Cerebellar nuclear complex (tissue), 1 donor: ENCODE data around the gene NMUR1.

ENCODE experiments used
- DNase-seq, 2 experiments: peaks; one replicate each; lab custom pipeline; 2025; lab: John Stamatoyannopoulos, UW

NMUR1 gene

DNA sequence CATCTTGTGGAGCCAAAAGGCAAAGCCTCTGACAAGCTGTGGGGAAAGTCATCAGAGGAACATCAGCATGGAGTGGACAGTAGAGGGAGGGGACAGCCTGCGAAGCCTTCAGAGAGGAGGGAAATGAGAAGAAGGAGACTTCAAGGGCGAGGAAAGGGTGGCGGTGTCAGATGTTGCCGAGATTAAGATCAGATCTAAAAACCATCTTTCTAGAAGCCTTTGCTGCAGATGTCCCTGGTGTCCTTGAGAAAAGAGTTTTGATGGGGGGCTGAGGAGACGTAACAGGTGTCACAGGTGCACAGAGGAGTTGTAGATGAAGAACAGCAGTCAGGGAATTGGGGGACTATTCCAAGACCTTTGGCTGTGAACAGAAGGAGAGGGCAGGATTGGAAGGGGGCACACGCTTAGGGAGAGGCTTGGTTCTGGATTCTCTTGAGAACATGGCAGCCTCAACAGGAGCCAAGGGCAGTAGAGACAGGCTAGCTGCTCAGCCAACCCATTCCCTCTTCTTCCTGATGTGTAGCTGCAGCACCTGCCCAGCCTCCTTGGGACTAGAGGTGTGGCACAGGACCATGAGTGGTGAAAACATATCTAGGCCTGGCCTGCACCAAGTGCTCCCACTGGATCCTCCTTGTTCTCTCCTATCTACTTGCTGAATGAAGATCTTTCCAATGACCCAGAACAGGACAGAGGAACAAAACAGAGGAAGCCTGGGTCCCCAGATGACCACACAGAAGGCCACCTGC, 43.2 kb downstream of the NMUR1 start:
- no peak for DNase-seq

DNA sequence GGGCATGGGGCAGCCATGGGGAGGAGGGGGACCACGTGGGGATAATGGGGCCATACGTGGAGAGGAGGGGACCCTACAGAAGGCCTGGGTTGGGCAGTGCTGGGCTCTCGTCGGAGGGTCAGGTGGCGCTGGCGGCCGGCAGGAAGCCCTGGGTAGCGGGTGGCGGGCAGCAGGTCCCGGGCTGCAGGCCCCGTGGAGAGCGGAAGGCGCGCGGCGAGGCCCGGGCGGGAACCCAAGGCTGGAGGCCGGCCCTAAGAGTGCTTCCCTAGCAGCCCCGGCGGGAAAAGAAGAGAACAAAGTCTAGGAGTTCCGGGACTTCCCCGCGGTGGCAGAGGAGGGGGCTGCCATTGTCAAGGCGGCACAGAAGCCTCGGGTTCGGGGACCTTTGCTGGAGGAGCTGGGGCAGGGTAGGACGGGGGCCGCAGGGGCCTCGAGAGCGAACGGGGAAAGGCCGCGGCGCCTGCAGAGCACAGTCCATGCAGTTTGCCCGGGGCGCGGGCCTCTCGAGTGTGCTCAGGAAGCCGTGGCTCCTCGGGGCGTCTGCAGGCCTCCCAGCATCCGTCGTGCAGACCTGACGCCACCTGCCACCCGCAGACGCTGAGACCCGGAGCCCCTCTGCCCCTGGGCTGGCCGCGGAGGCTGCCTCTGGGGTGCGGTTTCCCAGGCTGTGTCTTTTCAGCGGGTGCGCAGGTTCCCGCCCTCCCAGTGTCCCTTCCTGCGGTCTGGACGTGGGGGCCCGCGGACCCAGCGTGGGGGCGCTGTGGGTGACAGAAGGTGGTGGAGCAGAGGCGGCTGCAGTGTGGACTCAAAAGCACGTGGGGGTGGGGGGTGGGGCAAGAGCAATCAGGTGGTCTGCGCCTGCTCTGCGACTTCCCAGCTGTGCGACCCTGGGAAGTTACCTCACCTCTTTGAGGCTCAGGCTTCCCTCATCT, 46.6 kb downstream of the NMUR1 start:
- DNase-seq: no peak

DNA sequence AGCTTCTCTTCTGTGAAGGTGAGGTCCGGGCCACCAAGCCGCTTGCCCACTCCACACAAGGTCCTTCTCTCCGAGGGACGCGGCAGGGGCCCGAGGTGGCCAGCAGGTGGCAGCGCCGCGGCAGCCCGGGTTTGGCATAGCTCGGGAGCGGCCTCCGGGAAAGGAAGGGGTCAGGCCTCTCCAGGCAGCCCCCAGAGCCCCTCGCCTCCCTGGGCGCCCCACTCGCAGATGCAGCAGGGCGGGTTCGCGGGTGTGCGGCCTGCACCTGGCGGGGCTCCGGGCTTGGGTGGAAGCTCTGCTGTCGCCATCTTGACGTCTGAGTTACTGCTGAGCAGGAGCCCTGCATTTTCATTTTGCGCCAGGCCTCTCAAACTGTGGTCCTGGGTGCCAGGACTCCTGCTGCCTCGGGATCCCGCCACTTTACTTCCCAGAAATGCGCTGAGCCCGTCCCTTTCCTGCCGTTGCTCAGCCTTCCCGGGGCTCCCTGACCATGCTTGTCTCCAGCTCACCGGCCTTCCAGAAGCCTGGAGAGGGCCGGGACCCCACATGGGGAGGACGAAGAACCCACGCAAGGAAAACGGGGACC, 47.3 kb downstream of the NMUR1 start:
- DNase-seq: no peak

DNA sequence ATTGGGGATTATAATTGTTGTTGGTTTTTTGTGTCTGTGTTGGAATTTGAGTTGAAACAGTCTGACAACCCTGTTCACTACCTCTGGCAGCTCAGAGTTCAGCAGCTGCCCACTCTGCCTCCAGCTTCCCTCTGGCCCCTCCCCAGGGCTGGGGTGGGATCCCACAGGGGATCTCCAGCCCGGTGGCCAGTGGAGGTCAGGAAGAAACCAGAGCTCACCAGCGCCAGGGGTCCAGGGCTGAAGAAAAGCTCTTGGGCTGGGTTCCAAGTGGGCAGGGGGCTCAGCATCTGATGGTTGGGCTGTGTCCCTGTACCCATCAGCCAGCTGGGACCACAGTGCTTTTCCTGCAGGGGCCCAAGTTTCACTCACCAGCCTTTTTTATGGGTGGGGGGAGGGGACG, 49.5 kb downstream of the NMUR1 start:
- DNase-seq: no peak

DNA sequence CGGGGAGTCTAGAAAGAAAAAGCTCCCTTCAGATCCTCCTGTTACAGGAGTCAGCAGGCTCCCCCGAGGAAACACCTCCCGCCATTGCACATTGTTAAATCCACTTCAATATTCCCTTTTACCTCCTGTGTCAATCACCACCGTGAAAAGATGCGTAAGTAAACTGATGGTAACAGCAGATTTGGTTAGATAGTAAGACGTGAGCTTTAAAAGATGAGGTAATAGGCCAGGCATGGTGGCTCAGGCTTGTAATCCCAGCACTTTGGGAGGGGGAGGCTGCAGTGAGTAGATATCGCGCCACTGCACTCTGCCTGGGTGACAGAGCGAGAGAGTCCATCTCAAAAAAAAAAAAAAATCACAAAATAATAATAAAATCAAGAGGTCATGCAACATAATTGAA, 50.8 kb downstream of the NMUR1 start:
- no peak for DNase-seq

DNA sequence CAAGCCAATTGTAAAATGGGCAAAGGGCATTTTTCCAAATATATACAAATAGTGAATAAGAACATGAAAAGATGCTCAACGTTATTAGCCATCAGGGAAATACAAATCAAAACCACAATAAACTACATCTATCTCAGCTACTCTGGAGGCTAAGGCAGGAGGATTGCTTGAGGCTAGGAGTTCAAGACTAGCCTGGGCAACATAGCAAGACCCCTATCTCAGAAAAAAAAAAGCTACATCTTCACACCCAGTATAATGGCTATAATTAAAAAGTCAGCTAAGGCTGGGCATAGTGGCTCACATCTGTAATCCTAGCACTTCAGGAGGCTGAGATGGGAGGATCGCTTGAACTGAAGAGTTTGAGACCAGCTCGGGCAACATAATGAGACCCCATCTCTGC, 53.3 kb downstream of the NMUR1 start:
- no peak for DNase-seq

DNA sequence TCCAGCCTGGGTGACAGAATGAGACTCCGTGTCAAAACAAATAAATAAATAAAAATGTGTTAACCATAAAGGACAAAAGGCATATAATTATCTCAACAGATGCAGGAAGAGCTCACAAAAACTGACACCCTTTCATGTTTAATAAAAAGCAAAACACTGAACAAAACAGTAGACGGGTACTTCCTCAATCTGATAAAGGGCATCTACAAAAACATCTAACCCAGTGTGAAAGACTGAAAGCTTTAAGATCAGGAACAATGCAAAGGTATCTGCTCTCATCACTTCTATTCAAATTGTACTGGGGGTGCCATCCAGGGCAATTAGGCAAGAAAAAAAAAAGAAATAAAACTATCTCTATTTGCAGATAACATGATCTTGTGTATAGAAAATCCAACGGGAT, 54.3 kb downstream of the NMUR1 start:
- DNase-seq: no peak
